ENCODE results near the gene ARHGAP15. TPM values are rescaled to one million over a fixed set of nuclear protein-coding genes. Genes with fewer than 3 reads are reported as not detected.

The ARHGAP15 gene
- total RNA-seq, 4 donors from 2014 or later = 1.7 to 16.8 (median 3.7) TPM

DNA sequence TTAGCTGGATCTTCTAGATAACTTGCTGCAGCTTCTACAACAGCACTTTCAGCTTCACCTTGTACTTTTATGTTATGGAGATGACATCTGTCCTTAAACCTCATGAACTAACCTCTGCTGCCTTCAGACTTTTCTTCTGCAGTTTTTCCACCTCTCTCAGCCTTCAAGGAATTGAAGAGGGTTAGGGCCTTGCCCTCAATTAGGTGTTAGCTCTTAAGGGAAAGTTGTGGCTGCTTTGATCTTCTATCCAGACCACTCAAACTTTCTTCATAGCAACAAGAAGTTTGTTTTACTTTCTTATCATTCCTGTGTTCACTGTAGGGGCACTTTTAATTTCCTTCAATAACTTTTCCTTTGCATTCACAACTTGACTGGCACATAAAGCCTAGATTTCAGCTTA lies 52.3 kb downstream of the ARHGAP15 start:
- Histone ChIP-seq H3K9me3 (peaks cover 0 to 12% (median 0%) of the 10 kb centered on the region in 3 donors), H3K4me3 (no peak overlapping the region), H3K27ac (no peak overlapping the region), H3K27me3 (no peaks in the 10 kb centered on the region), H3K36me3 (no peaks in the 10 kb centered on the region), H3K4me1 (no peaks in the 10 kb centered on the region)
- intact Hi-C loops (cut with DNase I) = no loop called here
- no peak for TF ChIP-seq POLR2A (IDR thresholded peaks at IDR 0.05)
- TF ChIP-seq, protein P1, sequence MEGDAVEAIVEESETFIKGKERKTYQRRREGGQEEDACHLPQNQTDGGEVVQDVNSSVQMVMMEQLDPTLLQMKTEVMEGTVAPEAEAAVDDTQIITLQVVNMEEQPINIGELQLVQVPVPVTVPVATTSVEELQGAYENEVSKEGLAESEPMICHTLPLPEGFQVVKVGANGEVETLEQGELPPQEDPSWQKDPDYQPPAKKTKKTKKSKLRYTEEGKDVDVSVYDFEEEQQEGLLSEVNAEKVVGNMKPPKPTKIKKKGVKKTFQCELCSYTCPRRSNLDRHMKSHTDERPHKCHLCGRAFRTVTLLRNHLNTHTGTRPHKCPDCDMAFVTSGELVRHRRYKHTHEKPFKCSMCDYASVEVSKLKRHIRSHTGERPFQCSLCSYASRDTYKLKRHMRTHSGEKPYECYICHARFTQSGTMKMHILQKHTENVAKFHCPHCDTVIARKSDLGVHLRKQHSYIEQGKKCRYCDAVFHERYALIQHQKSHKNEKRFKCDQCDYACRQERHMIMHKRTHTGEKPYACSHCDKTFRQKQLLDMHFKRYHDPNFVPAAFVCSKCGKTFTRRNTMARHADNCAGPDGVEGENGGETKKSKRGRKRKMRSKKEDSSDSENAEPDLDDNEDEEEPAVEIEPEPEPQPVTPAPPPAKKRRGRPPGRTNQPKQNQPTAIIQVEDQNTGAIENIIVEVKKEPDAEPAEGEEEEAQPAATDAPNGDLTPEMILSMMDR (IDR thresholded peaks at IDR 0.05) = no peak
- no peak for DNase-seq

DNA sequence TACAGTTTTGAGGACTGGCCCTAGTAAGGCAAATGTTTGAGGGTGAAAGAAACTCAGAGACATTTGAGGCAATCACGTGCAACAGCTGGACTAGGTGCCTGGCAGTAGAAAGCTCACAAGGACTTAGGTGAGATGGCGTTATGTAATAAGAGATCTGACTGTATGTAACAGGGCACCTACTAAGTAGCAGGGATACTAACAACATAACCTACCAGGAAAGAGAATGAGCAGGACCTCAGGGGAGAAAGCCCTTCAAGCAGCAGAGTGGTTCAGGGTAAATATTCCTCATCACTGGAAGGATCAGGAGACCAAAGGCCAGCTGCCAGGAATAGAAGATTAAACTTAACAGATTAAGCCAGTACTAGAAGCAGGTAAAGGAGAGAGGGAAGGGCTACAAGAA lies 53.4 kb downstream of the ARHGAP15 start:
- intact Hi-C loops (cut with DNase I) = no loop called here
- no peak for TF ChIP-seq POLR2A (IDR thresholded peaks at IDR 0.05)
- TF ChIP-seq, protein P1 (IDR thresholded peaks at IDR 0.05) = no peak
- H3K27ac ChIP-seq = no peak overlapping the region
- WGBS, 2 donors = 80 to 93% methylated on average over 2 of the region's 2 CpGs
- no peaks in the 10 kb centered on the region for H3K27me3 ChIP-seq
- peaks cover 0 to 12% (median 0%) of the 10 kb centered on the region in 3 donors for H3K9me3 ChIP-seq
- DNase-seq = no peak
- no peaks in the 10 kb centered on the region for H3K4me1 ChIP-seq
- H3K4me3 ChIP-seq = no peak overlapping the region
- H3K36me3 ChIP-seq = no peaks in the 10 kb centered on the region

GRCh38 chr2:143183804-143184463 lies 54.7 kb downstream of the ARHGAP15 start:
- Histone ChIP-seq H3K36me3 (no peaks in the 10 kb centered on the region), H3K4me3 (no peak overlapping the region), H3K27ac (no peak overlapping the region), H3K4me1 (no peaks in the 10 kb centered on the region), H3K27me3 (no peaks in the 10 kb centered on the region), H3K9me3 (peaks cover 0 to 12% (median 0%) of the 10 kb centered on the region in 3 donors)
- WGBS, 2 donors = 77 to 81% methylated on average over 5 of the region's 5 CpGs
- intact Hi-C loops (cut with DNase I) = no loop called here
- no peak for TF ChIP-seq POLR2A (IDR thresholded peaks at IDR 0.05)
- TF ChIP-seq, protein P1 (IDR thresholded peaks at IDR 0.05) = no peak
- no peak for DNase-seq

DNA sequence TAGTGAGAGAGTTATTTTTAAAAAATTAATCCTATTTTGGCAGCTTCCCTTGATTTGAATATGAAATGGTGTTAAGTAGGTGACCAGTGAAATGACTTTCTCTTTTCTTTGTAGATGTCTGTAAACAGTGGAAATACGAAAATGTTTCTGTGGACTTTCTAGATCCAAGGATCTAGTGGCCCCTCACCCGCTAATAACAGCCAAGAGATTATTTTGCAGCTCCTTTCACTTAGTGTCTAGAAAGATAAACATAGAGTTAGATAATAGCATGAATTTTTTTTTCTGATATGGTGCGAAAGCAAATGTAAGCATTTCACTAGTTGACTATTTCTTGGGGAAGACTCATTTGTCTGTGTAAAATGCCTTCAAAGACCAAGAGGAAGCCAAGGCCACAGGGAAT lies 57.7 kb downstream of the ARHGAP15 start:
- TF ChIP-seq, protein P1 (IDR thresholded peaks at IDR 0.05) = no peak
- TF ChIP-seq POLR2A (IDR thresholded peaks at IDR 0.05) = no peak
- Histone ChIP-seq H3K27ac (no peak overlapping the region), H3K36me3 (no peaks in the 10 kb centered on the region), H3K4me1 (no peaks in the 10 kb centered on the region), H3K4me3 (no peak overlapping the region), H3K9me3 (no peaks in the 10 kb centered on the region), H3K27me3 (no peaks in the 10 kb centered on the region)
- WGBS, 2 donors = 50 to 58% methylated on average over 3 of the region's 3 CpGs
- no peak for DNase-seq
- intact Hi-C loops (cut with DNase I) = no loop called here

DNA sequence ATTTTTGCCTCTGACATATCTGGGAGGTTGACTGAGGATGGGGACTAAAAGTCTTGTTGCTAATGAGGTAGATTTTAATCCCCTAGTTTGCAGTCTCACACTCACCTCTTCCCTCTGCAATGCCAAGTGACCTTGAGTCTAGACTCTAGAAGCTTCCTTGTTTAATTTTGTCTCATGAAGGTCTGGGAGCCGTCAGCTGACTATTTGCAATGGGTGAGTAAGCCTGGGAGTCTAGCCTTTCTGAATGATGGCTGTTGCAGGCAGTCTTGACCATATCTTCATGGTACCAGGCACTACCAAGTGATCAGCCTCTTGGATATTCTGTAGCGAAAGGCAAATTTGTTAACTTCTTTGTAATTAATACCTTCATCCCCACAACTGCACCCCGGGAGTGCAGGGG lies 61.2 kb downstream of the ARHGAP15 start:
- Histone ChIP-seq H3K9me3 (no peaks in the 10 kb centered on the region), H3K27ac (no peak overlapping the region), H3K27me3 (no peaks in the 10 kb centered on the region), H3K4me3 (no peak overlapping the region), H3K4me1 (no peaks in the 10 kb centered on the region), H3K36me3 (no peaks in the 10 kb centered on the region)
- WGBS, 2 donors = 73 to 87% methylated on average over 3 of the region's 3 CpGs
- DNase-seq = no peak
- intact Hi-C loops (cut with DNase I) = no loop called here
- TF ChIP-seq, protein P1 (IDR thresholded peaks at IDR 0.05) = no peak
- TF ChIP-seq POLR2A (IDR thresholded peaks at IDR 0.05) = no peak

Measured in esophagus squamous epithelium (tissue), 5 donors.